ENCODE results near the gene CD40. TPM values are rescaled to one million over a fixed set of nuclear protein-coding genes. Genes with fewer than 3 reads are reported as not detected.

CD40 gene
- total and polyA plus RNA-seq, 2 of the 8 experiments (the other 6 are each of a cell fraction or from before 2014, with no cell fraction given) = 14.5 to 18.8 TPM

GRCh38 chr20:46130534-46130933 lies 12.4 kb downstream of the CD40 start (continued):
- no peak for TF ChIP-seq EP300 (IDR thresholded peaks at IDR 0.05; ENCODE audit: borderline replicate concordance in 1 of 2, low read depth in 2 of 2, low read length in 2 of 2)
- TF ChIP-seq CBX8 (IDR thresholded peaks at IDR 0.05; ENCODE audit: borderline replicate concordance, low read depth, low read length) = no peak

All from H1 (cell line).